CD4-positive, alpha-beta T cell (primary cell): ENCODE results near the gene HIVEP3. TPM values are rescaled to one million over a fixed set of nuclear protein-coding genes. Genes with fewer than 3 reads are reported as not detected.

ENCODE experiments used
- ATAC-seq: fragments of 200-7000 bp; cut with Tn5 transposase; one replicate; pipeline ENCODE4 v1.10.0; 2022; ENCODE audit warnings: mild to moderate bottlenecking; ENCODE audit not compliant: poor library complexity
- CTCF ChIA-PET: fragments of 350-600 bp; sonication (Branson Sonifier 250); formaldehyde crosslinking; loops from one replicate; lab custom pipeline; 2021; ENCODE audit warnings: antibody characterized with exemption, inconsistent platforms; lab: Charles Lee
- POLR2A ChIA-PET: fragments of 350-600 bp; sonication (Branson Sonifier 250); formaldehyde crosslinking; loops from one replicate; lab custom pipeline; 2021; ENCODE audit warnings: antibody characterized with exemption, inconsistent platforms; lab: Charles Lee
- DNase-seq, 14 experiments: peaks; one replicate each; pipeline ENCODE4 v3.0.0-alpha.2; 2013 to 2020; ENCODE audit warnings: mixed read lengths in 2 of 14
- H3K27ac ChIP-seq, 2 donors: one replicate each; pipeline versions ENCODE4 v1.5.1 to v1.7.0; 2013; ENCODE audit warnings: low read length in 2 of 2, low read depth in 1 of 2, mild to moderate bottlenecking in 1 of 2
- H3K27me3 ChIP-seq, 2 experiments: 1 replicate in 1 of 2; 2 replicates in 1 of 2; pipeline versions ENCODE4 v1.6.1 to v1.7.0; 2013; ENCODE audit warnings: low read length in 2 of 2, control low read depth in 1 of 2, mild to moderate bottlenecking in 1 of 2, moderate library complexity in 1 of 2; ENCODE audit not compliant: insufficient read depth in 2 of 2, control insufficient read depth in 1 of 2
- H3K36me3 ChIP-seq: one replicate; pipeline ENCODE4 v1.6.1; 2013; ENCODE audit warnings: low read length, control low read depth; ENCODE audit not compliant: insufficient read depth
- H3K4me1 ChIP-seq: one replicate; pipeline ENCODE4 v1.6.1; 2013; ENCODE audit warnings: low read length, control low read depth; ENCODE audit not compliant: insufficient read depth
- H3K4me3 ChIP-seq: one replicate; pipeline ENCODE4 v1.5.1; 2013; ENCODE audit warnings: mild to moderate bottlenecking, low read length, moderate library complexity
- H3K9me3 ChIP-seq, 2 experiments: 1 replicate in 1 of 2; 2 replicates in 1 of 2; pipeline versions ENCODE4 v1.6.1 to v1.7.0; 2013; ENCODE audit warnings: low read length in 2 of 2, mild to moderate bottlenecking in 2 of 2, control low read depth in 1 of 2, moderate library complexity in 1 of 2; ENCODE audit not compliant: control insufficient read depth in 1 of 2, insufficient read depth in 1 of 2
- H3K27ac Mint-ChIP-seq: one replicate; pipeline ENCODE4 v1.8.0; 2020; ENCODE audit warnings: mixed read lengths
- H3K27me3 Mint-ChIP-seq: one replicate; pipeline ENCODE4 v1.8.0; 2021; ENCODE audit warnings: mixed read lengths
- H3K36me3 Mint-ChIP-seq: one replicate; pipeline ENCODE4 v1.8.0; 2021; ENCODE audit warnings: low read depth, mixed read lengths
- H3K4me1 Mint-ChIP-seq: one replicate; pipeline ENCODE4 v1.8.0; 2021; ENCODE audit warnings: low read depth, mixed read lengths
- H3K4me3 Mint-ChIP-seq: one replicate; pipeline ENCODE4 v1.8.0; 2020; ENCODE audit warnings: mild to moderate bottlenecking, mixed read lengths
- H3K9me3 Mint-ChIP-seq: one replicate; pipeline ENCODE4 v1.8.0; 2020; ENCODE audit warnings: mixed read lengths
- CTCF ChIP-seq: fragments of 200-600 bp; IDR thresholded peaks from one replicate; pipeline ENCODE4 v1.8.0; 2022; ENCODE audit warnings: antibody characterized with exemption, mild to moderate bottlenecking
- intact Hi-C, 2 experiments: fragments of 100-400 bp; cut with DNase I in 1 of 2; cut with micrococcal nuclease in 1 of 2; formaldehyde crosslinking; loops; one replicate each; pipeline versions ENCODE4 v1.15.1 to v1.9.0; 2023 to 2025; cut with DNase I, micrococcal nuclease
- total RNA-seq, 174 experiments: library from RNA in 2 of 174; stranded (reverse) in 2 of 174; gene quantifications; one replicate each; pipeline ENCODE4 v1.2.3 and lab custom pipeline; 2021 to 2026

HIVEP3 gene
- total RNA-seq, 2 experiments from 2014 or later, result 5.1 to 5.4 TPM

GRCh38 chr1:41724248-41724647 lies 194.5 kb downstream of the HIVEP3 start:
- ATAC-seq, result no peak
- Histone ChIP-seq H3K9me3 (no peaks in the 10 kb centered on the region), H3K27me3 (no peaks in the 10 kb centered on the region), H3K4me3 (no peak overlapping the region), H3K4me1 (peaks cover 48% of the 10 kb centered on the region), H3K27ac (no peak overlapping the region), H3K36me3 (no peaks in the 10 kb centered on the region)
- no peak overlapping the region for H3K27ac Mint-ChIP-seq
- DNase-seq, result no peak
- H3K4me3 Mint-ChIP-seq, result no peak overlapping the region
- no peaks in the 10 kb centered on the region for H3K27me3 Mint-ChIP-seq
- CTCF ChIA-PET, result no interaction called here
- TF ChIP-seq CTCF, result no peak
- POLR2A ChIA-PET, result no interaction called here
- H3K36me3 Mint-ChIP-seq, result no peaks in the 10 kb centered on the region
- H3K4me1 Mint-ChIP-seq, result peaks cover 43% of the 10 kb centered on the region
- no peaks in the 10 kb centered on the region for H3K9me3 Mint-ChIP-seq
- intact Hi-C loops, result no loop called here

GRCh38 chr1:41723786-41724185 lies 194.9 kb downstream of the HIVEP3 start:
- Histone ChIP-seq H3K9me3 (no peaks in the 10 kb centered on the region), H3K27ac (no peak overlapping the region), H3K27me3 (no peaks in the 10 kb centered on the region), H3K4me3 (no peak overlapping the region), H3K4me1 (peaks cover 43% of the 10 kb centered on the region), H3K36me3 (no peaks in the 10 kb centered on the region)
- ChIA-PET POLR2A (no interaction called here), CTCF (no interaction called here)
- no peak overlapping the region for H3K4me3 Mint-ChIP-seq
- no peaks in the 10 kb centered on the region for H3K36me3 Mint-ChIP-seq
- H3K27me3 Mint-ChIP-seq, result no peaks in the 10 kb centered on the region
- no peak overlapping the region for H3K27ac Mint-ChIP-seq
- intact Hi-C loops, result no loop called here
- no peaks in the 10 kb centered on the region for H3K9me3 Mint-ChIP-seq
- TF ChIP-seq CTCF, result no peak
- peaks cover 38% of the 10 kb centered on the region for H3K4me1 Mint-ChIP-seq
- no peak for DNase-seq
- no peak for ATAC-seq

- peak overlapping the region; percentile 12 for H3K4me3 Mint-ChIP-seq
- Histone ChIP-seq H3K27ac (no peak overlapping the region), H3K9me3 (no peaks in the 10 kb centered on the region), H3K36me3 (no peaks in the 10 kb centered on the region), H3K4me3 (no peak overlapping the region), H3K4me1 (peaks cover 27% of the 10 kb centered on the region), H3K27me3 (no peaks in the 10 kb centered on the region)
- H3K27ac Mint-ChIP-seq, result no peak overlapping the region
- ATAC-seq, result no peak
- ChIA-PET CTCF (no interaction called here), POLR2A (no interaction called here)
- intact Hi-C loops, result no loop called here
- DNase-seq, result no peak
- H3K36me3 Mint-ChIP-seq, result no peaks in the 10 kb centered on the region
- peaks cover 22% of the 10 kb centered on the region for H3K4me1 Mint-ChIP-seq
- H3K9me3 Mint-ChIP-seq, result no peaks in the 10 kb centered on the region
- TF ChIP-seq CTCF, result no peak
- no peaks in the 10 kb centered on the region for H3K27me3 Mint-ChIP-seq
Measured at GRCh38 chr1:41722184-41722583, 196.5 kb downstream of the HIVEP3 start.
